Testis (tissue), 3 donors: Measurements from ENCODE around the gene NANS. TPM values are rescaled to one million over a fixed set of nuclear protein-coding genes. Genes with fewer than 3 reads are reported as not detected.

Experiments
- DNase-seq: peaks from one replicate; pipeline ENCODE4 v3.0.0-alpha.2; 2019
- H3K27ac ChIP-seq, 2 donors: fragments of 200-600 bp; sonication (generic); one replicate each; pipeline ENCODE4 v1.5.1; 2019
- H3K27me3 ChIP-seq: fragments of 200-600 bp; sonication (generic); one replicate; pipeline ENCODE4 v1.5.1; 2019
- H3K36me3 ChIP-seq: fragments of 200-600 bp; sonication (generic); one replicate; pipeline ENCODE4 v1.5.1; 2017; ENCODE audit warnings: low read depth; ENCODE audit errors: missing control alignments
- H3K4me1 ChIP-seq: fragments of 200-600 bp; sonication (generic); one replicate; pipeline ENCODE4 v1.5.1; 2019
- H3K4me3 ChIP-seq, 2 donors: fragments of 200-600 bp; sonication (generic); one replicate each; pipeline ENCODE4 v1.5.1; 2017 to 2019
- H3K9me3 ChIP-seq: fragments of 200-600 bp; sonication (generic); one replicate; pipeline ENCODE4 v1.5.1; 2017
- CTCF ChIP-seq, 3 experiments: fragments of 450-650 bp in 2 of 3; fragments of 200-600 bp in 1 of 3; sonication (generic) in 1 of 3; IDR thresholded peaks; one replicate each; pipeline ENCODE4 v1.5.1; 2016 to 2019; ENCODE audit warnings: antibody characterized with exemption in 3 of 3, mild to moderate bottlenecking in 2 of 3, moderate library complexity in 1 of 3
- POLR2A ChIP-seq: fragments of 450-650 bp; IDR thresholded peaks from one replicate; pipeline ENCODE4 v1.6.1; 2017; ENCODE audit warnings: antibody characterized with exemption, mild to moderate bottlenecking, moderate library complexity
- WGBS, 2 donors: methylation state at CpG; one replicate each; pipeline ENCODE4 v1.1.5; 2018; 5-methylcytosine and 5-hydroxymethylcytosine counted together
- intact Hi-C: fragments of 100-400 bp; cut with DNase I; formaldehyde crosslinking; loops from one replicate; pipeline ENCODE4 v1.15.1; 2023; ENCODE audit warnings: low total_unique reads
- polyA plus RNA-seq: library from polyadenylated mRNA; stranded (reverse); fragments of 350-450 nt; fragmentation: Illumina TruSeq; extraction: RNeasy Lipid Tissue Mini Kit (QIAGEN cat#74804); gene quantifications from one replicate; pipeline ENCODE4 v1.2.3, GENCODE V29; 2014; ENCODE audit warnings: low read depth, low replicate concordance; ENCODE audit not compliant: insufficient read depth
- total RNA-seq, 2 donors: library from RNA; depleted of rRNA; stranded (reverse); fragments of >200 nt; gene quantifications; one replicate each; pipeline ENCODE4 v1.2.3, GENCODE V29; 2016

The NANS gene
- total and polyA plus RNA-seq, 3 donors from 2014 or later, result 34.7 to 82.5 (median 66.5) TPM

- H3K36me3 ChIP-seq, result no peaks in the 10 kb centered on the region
- H3K27me3 ChIP-seq, result no peaks in the 10 kb centered on the region
- TF ChIP-seq CTCF (IDR thresholded peaks at IDR 0.05), result no peak
- no peak for TF ChIP-seq POLR2A
- no peak for DNase-seq
- intact Hi-C loops, result no loop called here
- no peak overlapping the region for H3K4me3 ChIP-seq
- WGBS, 2 donors, result 75 to 82% methylated on average over 8 of the region's 8 CpGs
- H3K9me3 ChIP-seq, result no peaks in the 10 kb centered on the region
- H3K4me1 ChIP-seq, result peaks cover 7% of the 10 kb centered on the region
- no peak overlapping the region for H3K27ac ChIP-seq
These were observed 34.1 kb upstream of the NANS start for GRCh38 chr9:98022447-98022846.

GRCh38 chr9:98024702-98025101 lies 31.8 kb upstream of the NANS start:
- TF ChIP-seq CTCF (IDR thresholded peaks at IDR 0.05) (no peak), POLR2A (no peak)
- Histone ChIP-seq H3K36me3 (no peaks in the 10 kb centered on the region), H3K27ac (no peak overlapping the region), H3K9me3 (no peaks in the 10 kb centered on the region), H3K4me3 (no peak overlapping the region), H3K4me1 (peaks cover 7% of the 10 kb centered on the region), H3K27me3 (no peaks in the 10 kb centered on the region)
- intact Hi-C loops, result no loop called here
- WGBS, 2 donors, result 92 to 100% methylated on average over 1 of the region's 1 CpG
- no peak for DNase-seq

GRCh38 chr9:98031169-98031568 lies 25.4 kb upstream of the NANS start:
- H3K27me3 ChIP-seq, result no peaks in the 10 kb centered on the region
- intact Hi-C loops, result loop anchor here (10.0 kb wide), 1 partner anchor 106 kb away; the partner anchor contains the start of gene TRMO
- no peak overlapping the region for H3K4me3 ChIP-seq
- no peaks in the 10 kb centered on the region for H3K36me3 ChIP-seq
- TF ChIP-seq POLR2A (no peak), CTCF (IDR thresholded peaks at IDR 0.05) (no peak)
- no peak overlapping the region for H3K27ac ChIP-seq
- H3K9me3 ChIP-seq, result no peaks in the 10 kb centered on the region
- no peak for DNase-seq
- H3K4me1 ChIP-seq, result no peaks in the 10 kb centered on the region

- no peak for TF ChIP-seq CTCF (IDR thresholded peaks at IDR 0.05)
- no peak for TF ChIP-seq POLR2A
- no peak overlapping the region for H3K27ac ChIP-seq
- 80 to 96% methylated on average over 1 of the region's 1 CpG for WGBS, 2 donors
- no peaks in the 10 kb centered on the region for H3K4me1 ChIP-seq
- H3K36me3 ChIP-seq, result no peaks in the 10 kb centered on the region
- H3K27me3 ChIP-seq, result no peaks in the 10 kb centered on the region
- H3K9me3 ChIP-seq, result no peaks in the 10 kb centered on the region
- intact Hi-C loops, result loop anchor here (10.0 kb wide), 1 partner anchor 107 kb away; the partner anchor contains the start of gene TRMO
- H3K4me3 ChIP-seq, result no peak overlapping the region
- no peak for DNase-seq
These were observed 24.6 kb upstream of the NANS start for GRCh38 chr9:98031935-98032334.
